M059J (cell line): Measurements from ENCODE around the gene EHD3. TPM values are rescaled to one million over a fixed set of nuclear protein-coding genes. Genes with fewer than 3 reads are reported as not detected.
"Not testable (repeated sequence)": the region's sequence is repeated elsewhere in the genome, so short reads cannot be mapped to it uniquely, and the experiment has no call there.

Source experiments
- DNase-seq: peaks from one replicate; pipeline ENCODE4 v3.0.0-alpha.2; 2012; ENCODE audit warnings: low read depth
- total RNA-seq: library from RNA; depleted of rRNA; stranded (reverse); fragments of >200 nt; shearing (Covaris generic); gene quantifications from 2 replicates; pipeline ENCODE4 v1.2.3, GENCODE V29; 2014

EHD3 gene
- total RNA-seq, 1 experiment from 2014 or later = 19.2 TPM

GRCh38 chr2:31254237-31255203 is 20.6 kb downstream of the EHD3 start:
- no peak for DNase-seq

- peak; percentile 74 for DNase-seq
These were observed 22.1 kb downstream of the EHD3 start for GRCh38 chr2:31255911-31256571.

DNA sequence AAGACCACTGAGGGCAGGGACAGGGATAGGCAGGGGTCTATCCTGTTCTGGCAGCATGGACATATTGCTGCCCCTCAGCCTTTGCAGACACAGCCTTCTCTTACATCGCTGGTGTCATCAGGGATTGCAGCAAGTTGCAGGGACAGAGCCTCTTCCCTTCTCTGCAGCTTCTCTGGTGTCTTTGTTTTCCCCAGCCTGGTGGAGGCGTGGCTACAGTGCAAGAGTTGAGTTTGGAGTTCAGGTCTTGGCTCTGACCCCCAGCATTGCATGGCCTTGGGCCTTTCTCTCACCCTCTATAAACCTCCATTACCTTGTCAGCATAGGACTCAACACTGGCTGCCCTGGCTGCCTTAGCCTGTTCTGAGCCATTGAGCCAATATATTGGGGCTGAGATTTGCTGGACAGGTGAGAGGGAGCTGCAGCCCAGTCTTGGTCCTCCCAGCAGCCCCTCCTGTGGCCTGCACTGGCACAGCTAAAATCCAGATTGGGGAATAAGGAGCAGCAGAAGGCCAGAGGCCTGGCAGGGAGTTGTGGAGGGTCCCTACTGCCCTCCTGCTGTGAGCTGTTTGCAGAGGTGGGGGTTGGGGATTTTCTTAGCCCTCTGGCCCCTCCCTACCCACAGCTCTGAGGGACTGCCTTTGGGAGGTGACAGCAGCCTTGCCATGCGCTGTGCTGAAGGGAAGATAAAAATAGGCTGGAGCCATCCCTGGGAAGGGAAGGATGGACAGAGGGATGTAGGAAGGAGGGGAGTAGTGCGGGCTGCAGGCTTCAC is 22.8 kb downstream of the EHD3 start:
- no peak for DNase-seq

- no peak for DNase-seq
These were observed 24.4 kb downstream of the EHD3 start for GRCh38 chr2:31258351-31258750.

GRCh38 chr2:31259075-31259474 is 25.1 kb downstream of the EHD3 start:
- no peak for DNase-seq

DNA sequence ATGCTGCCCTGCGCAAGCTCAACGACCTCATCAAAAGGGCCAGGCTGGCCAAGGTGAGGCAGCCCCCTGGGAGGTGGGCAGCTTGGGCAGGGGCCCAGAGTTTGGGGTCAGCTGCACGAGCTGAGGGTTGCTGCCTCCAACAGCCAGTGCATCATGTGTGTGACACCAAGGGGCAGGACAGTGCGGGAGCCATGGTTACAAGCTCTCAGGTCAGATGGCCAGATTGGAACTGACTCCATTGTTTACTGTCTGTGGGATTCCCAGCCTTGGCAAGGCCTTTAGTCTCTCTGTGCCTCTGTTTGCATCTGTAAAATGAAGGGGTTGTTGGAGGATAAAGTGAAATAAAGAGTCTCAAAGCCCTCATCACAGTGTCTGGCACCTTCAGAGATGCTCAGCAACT is 26.9 kb downstream of the EHD3 start:
- no peak for DNase-seq

GRCh38 chr2:31263636-31264190 is 29.8 kb downstream of the EHD3 start:
- no peak for DNase-seq

DNA sequence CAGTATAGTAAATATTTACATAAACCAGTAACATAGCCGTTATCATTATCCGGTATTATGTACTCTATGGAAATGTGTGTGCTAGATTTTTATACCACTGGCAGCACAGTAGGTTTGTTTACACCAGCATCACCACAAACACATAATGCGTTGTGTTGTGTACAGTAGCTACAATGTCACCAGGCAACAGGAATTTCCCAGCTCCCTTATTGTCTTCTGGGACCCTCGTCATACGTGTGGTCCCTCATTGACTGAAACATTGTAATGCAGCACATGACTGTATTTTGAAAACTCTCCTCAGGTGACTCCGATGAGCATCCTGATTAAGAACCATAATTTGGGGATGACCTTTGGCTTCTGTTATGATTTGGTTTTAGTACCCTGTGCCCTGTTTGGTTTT is 31.3 kb downstream of the EHD3 start:
- DNase-seq = no peak

DNA sequence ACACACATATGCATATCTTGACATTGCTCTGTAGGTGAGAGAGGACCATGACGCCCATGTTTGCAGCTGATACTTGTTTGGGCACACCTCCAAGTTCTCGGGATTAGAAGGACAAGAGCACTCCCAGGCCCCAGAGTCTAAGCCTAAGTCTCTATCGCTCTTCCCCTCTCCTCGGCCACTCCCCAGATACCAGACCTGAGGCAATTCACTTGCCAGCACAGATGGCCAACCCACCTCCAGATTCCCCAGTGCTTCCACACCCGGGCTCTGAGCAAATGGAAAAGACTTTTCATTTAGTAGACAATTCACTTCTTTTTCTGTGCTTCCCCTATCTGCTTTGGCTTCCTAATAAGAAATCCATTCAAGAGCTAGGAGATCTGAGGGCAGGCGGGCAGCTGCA is 32.9 kb downstream of the EHD3 start:
- no peak for DNase-seq

GRCh38 chr2:31267437-31268120 is 33.6 kb downstream of the EHD3 start:
- DNase-seq = no peak

DNA sequence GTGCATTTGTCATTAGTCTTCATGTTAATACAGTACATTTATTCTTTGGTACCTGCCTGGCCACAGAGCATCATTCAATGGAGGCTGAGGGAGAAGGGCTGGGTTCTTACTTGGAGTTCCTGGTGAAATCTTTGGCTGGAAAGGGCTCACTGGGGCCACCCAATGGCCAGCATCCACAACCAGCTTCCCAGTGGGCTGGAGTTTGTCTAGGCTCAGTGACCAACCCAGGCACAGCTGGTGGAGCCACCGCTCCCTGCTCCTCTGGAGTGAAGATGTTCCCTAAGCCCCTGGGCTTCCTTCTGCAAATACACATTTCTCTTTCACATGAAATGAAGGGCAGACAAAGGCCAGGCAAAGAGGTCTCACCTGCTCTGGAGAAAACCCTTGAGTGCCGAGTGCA is 34.4 kb downstream of the EHD3 start:
- no peak for DNase-seq

- peak; percentile 57 for DNase-seq
These were observed 35.1 kb downstream of the EHD3 start for GRCh38 chr2:31269087-31269486.

GRCh38 chr2:31270131-31270530 is 36.2 kb downstream of the EHD3 start:
- DNase-seq = peak; percentile 91

DNA sequence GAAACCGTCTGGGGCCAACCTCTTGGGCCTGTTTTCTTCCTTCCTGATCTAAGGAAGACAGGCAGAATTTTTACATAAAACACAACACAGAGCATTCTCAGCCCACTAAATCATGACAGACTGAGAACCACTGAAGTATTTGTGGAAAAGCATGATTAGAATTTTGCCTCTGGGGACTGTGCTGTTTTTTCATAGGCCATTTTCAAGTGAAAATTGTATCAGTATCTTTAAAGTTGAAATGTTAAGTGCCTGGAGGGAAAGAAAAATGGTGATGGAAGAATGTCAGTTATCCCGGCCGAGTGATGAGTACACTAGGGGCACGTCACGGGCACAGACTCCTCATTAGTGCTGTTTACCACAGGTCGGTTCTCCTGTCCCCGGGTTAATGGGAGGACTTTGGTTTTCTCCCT is 36.9 kb downstream of the EHD3 start:
- peak; percentile 84 for DNase-seq

- DNase-seq = peak; percentile 68
These were observed 37.9 kb downstream of the EHD3 start for GRCh38 chr2:31271851-31272267.

DNA sequence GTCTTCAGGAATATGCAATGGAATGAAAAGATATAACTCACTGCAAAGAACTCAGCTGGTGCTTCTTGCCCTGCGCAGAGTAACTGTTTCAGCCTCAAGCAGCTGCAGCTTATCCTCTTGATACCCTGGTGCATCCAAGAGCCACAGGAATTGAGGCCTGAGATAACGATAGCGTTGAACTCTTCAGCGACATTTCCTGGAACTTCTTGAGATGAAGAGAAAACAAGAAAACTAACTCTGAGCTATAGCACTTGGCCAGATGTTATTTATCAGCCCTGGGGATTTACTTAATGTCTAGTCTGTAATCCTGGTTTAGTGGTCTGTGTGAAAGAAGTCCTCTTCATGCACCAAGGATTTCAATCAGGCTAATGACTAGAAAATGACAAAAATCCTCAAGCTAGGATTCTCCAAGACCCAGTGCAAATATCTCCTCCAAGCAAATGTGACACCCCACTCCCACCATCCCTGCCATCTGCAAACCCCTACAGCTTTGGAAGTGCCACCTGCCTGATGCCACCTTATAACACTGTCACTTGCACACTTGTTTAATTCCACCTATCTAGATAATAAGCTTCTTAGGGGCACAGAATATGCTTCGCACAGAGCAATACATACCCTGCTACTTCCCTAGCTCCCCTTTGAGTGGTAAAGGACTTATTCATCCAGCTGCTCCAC is 40.6 kb downstream of the EHD3 start:
- DNase-seq = no peak

DNA sequence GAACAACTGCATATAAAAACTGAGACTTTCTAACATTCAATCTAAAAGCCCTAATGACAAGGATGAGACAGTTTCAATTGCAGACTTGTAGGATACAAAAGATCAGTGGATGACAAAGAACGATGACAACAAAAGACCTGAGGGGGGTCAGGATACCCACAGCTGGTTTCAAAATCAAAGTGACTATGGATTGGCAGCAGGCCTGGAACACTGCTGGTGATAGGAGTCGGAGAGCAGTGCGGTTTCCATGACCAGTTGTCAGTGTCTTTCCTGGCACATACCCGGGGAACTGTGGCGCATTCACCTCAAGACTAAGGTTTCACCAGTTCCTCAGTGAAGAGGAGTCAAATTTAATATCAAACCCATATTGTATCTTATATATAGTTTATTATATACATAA is 42.0 kb downstream of the EHD3 start:
- DNase-seq = peak; percentile 30

- no peak for DNase-seq
These were observed 43.7 kb downstream of the EHD3 start for GRCh38 chr2:31277621-31278020.

- peak; percentile 75 for DNase-seq
These were observed 48.7 kb downstream of the EHD3 start for GRCh38 chr2:31282634-31283033.

- DNase-seq = not testable (repeated sequence)
These were observed 49.4 kb downstream of the EHD3 start for GRCh38 chr2:31283193-31283919.
